Nephron progenitor cell (in vitro differentiated cells): ENCODE data around the gene CWC22.

Source experiments
- DNase-seq: peaks from one replicate; pipeline ENCODE4 v3.0.0; 2021
- H3K27ac Mint-ChIP-seq: 2 replicates; pipeline ENCODE4 v1.8.0; 2021; ENCODE audit warnings: mild to moderate bottlenecking, moderate library complexity, mixed read lengths
- H3K27me3 Mint-ChIP-seq: 2 replicates; pipeline ENCODE4 v1.8.0; 2021; ENCODE audit warnings: mild to moderate bottlenecking, low read depth, mixed read lengths; ENCODE audit not compliant: poor library complexity
- H3K36me3 Mint-ChIP-seq: 2 replicates; pipeline ENCODE4 v1.8.0; 2021; ENCODE audit warnings: low read depth, mixed read lengths
- H3K4me1 Mint-ChIP-seq: 2 replicates; pipeline ENCODE4 v1.8.0; 2021; ENCODE audit warnings: mixed read lengths
- H3K4me3 Mint-ChIP-seq: 2 replicates; pipeline ENCODE4 v1.8.0; 2021; ENCODE audit warnings: mild to moderate bottlenecking, moderate library complexity, mixed read lengths
- H3K9me3 Mint-ChIP-seq: 2 replicates; pipeline ENCODE4 v1.8.0; 2021; ENCODE audit warnings: mild to moderate bottlenecking, moderate library complexity, mixed read lengths
- CTCF ChIP-seq: fragments of 200-600 bp; sonication (generic); IDR thresholded peaks from 2 replicates; pipeline ENCODE4 v1.5.0; 2021; ENCODE audit warnings: antibody characterized with exemption

The CWC22 gene

GRCh38 chr2:179953359-179953758 is 53.7 kb downstream of the CWC22 start:
- Mint-ChIP-seq H3K9me3 (no peaks in the 10 kb centered on the region), H3K4me1 (no peaks in the 10 kb centered on the region), H3K27me3 (no peaks in the 10 kb centered on the region), H3K36me3 (peaks cover 40% of the 10 kb centered on the region), H3K27ac (peak overlapping the region; percentile 9), H3K4me3 (no peak overlapping the region)
- no peak for DNase-seq
- no peak for TF ChIP-seq CTCF

- Mint-ChIP-seq H3K36me3 (peaks cover 41% of the 10 kb centered on the region), H3K4me3 (no peak overlapping the region), H3K4me1 (no peaks in the 10 kb centered on the region), H3K9me3 (no peaks in the 10 kb centered on the region), H3K27ac (no peak overlapping the region), H3K27me3 (no peaks in the 10 kb centered on the region)
- DNase-seq = no peak
- no peak for TF ChIP-seq CTCF
Observed at GRCh38 chr2:179952658-179953057, 54.4 kb downstream of the CWC22 start.

GRCh38 chr2:179951680-179952079 is 55.4 kb downstream of the CWC22 start:
- Mint-ChIP-seq H3K9me3 (no peaks in the 10 kb centered on the region), H3K27ac (peak overlapping the region; percentile 34), H3K36me3 (peaks cover 41% of the 10 kb centered on the region), H3K4me1 (no peaks in the 10 kb centered on the region), H3K4me3 (no peak overlapping the region), H3K27me3 (no peaks in the 10 kb centered on the region)
- no peak for DNase-seq
- no peak for TF ChIP-seq CTCF

GRCh38 chr2:179950391-179950790 is 56.7 kb downstream of the CWC22 start:
- Mint-ChIP-seq H3K27me3 (no peaks in the 10 kb centered on the region), H3K27ac (no peak overlapping the region), H3K36me3 (peaks cover 44% of the 10 kb centered on the region), H3K9me3 (no peaks in the 10 kb centered on the region), H3K4me3 (no peak overlapping the region), H3K4me1 (no peaks in the 10 kb centered on the region)
- TF ChIP-seq CTCF = no peak
- DNase-seq = no peak

- no peak for DNase-seq
- no peaks in the 10 kb centered on the region for H3K27me3 Mint-ChIP-seq
Observed at GRCh38 chr2:179949438-179949837, 57.7 kb downstream of the CWC22 start.

More at GRCh38 chr2:179949438-179949837, 57.7 kb downstream of the CWC22 start:
- Mint-ChIP-seq H3K4me1 (no peaks in the 10 kb centered on the region), H3K4me3 (no peak overlapping the region), H3K27ac (no peak overlapping the region), H3K9me3 (no peaks in the 10 kb centered on the region), H3K36me3 (peaks cover 50% of the 10 kb centered on the region)
- TF ChIP-seq CTCF = no peak
